ENCODE measurements around the gene C22orf23. TPM values are rescaled to one million over a fixed set of nuclear protein-coding genes. Genes with fewer than 3 reads are reported as not detected.

The C22orf23 gene
- polyA plus RNA-seq, 4 donors: 0.24 TPM; not detected in 2

- no peaks in the 10 kb centered on the region for H3K4me1 ChIP-seq (ENCODE audit: control insufficient read depth in 3 of 3, insufficient read depth in 2 of 3, low read depth in 1 of 3, low read length in 2 of 3)
- WGBS, 3 donors: 77 to 87% (median 81%) methylated on average over 6 of the region's 6 CpGs
These were observed 41.6 kb upstream of the C22orf23 start for GRCh38 chr22:37994982-37995381.

GRCh38 chr22:37994049-37994448 lies 40.6 kb upstream of the C22orf23 start:
- H3K4me1 ChIP-seq (ENCODE audit: control insufficient read depth in 3 of 3, insufficient read depth in 2 of 3, low read depth in 1 of 3, low read length in 2 of 3): no peaks in the 10 kb centered on the region
- WGBS, 3 donors: 73 to 86% (median 80%) methylated on average over 6 of the region's 6 CpGs
- H3K9me3 ChIP-seq (ENCODE audit: control insufficient read depth in 2 of 2, insufficient read depth in 1 of 2, low read depth in 1 of 2, low read length in 1 of 2): no peaks in the 10 kb centered on the region
- H3K27me3 ChIP-seq (ENCODE audit: control insufficient read depth in 3 of 3, insufficient read depth in 3 of 3, low read length in 3 of 3): no peaks in the 10 kb centered on the region
- no peak for DNase-seq
- no peak overlapping the region for H3K27ac ChIP-seq (ENCODE audit: low read depth in 1 of 3, low read length in 2 of 3)
- no peak overlapping the region for H3K4me3 ChIP-seq (ENCODE audit: low read depth in 1 of 3, low read length in 3 of 3)
- no peak for FAIRE-seq
- no peaks in the 10 kb centered on the region for H3K36me3 ChIP-seq (ENCODE audit: control insufficient read depth in 3 of 3, insufficient read depth in 2 of 3, low read depth in 1 of 3, low read length in 3 of 3)

More at GRCh38 chr22:37994982-37995381, 41.6 kb upstream of the C22orf23 start:
- H3K9me3 ChIP-seq (ENCODE audit: control insufficient read depth in 2 of 2, insufficient read depth in 1 of 2, low read depth in 1 of 2, low read length in 1 of 2): no peaks in the 10 kb centered on the region
- H3K36me3 ChIP-seq (ENCODE audit: control insufficient read depth in 3 of 3, insufficient read depth in 2 of 3, low read depth in 1 of 3, low read length in 3 of 3): no peaks in the 10 kb centered on the region
- no peak for DNase-seq
- no peak overlapping the region for H3K27ac ChIP-seq (ENCODE audit: low read depth in 1 of 3, low read length in 2 of 3)
- no peak overlapping the region for H3K4me3 ChIP-seq (ENCODE audit: low read depth in 1 of 3, low read length in 3 of 3)
- no peak for FAIRE-seq
- no peaks in the 10 kb centered on the region for H3K27me3 ChIP-seq (ENCODE audit: control insufficient read depth in 3 of 3, insufficient read depth in 3 of 3, low read length in 3 of 3)

- no peak for FAIRE-seq
These were observed 38.5 kb upstream of the C22orf23 start for GRCh38 chr22:37991731-37992442.

GRCh38 chr22:37990862-37991261 lies 37.5 kb upstream of the C22orf23 start:
- no peaks in the 10 kb centered on the region for H3K27me3 ChIP-seq (ENCODE audit: control insufficient read depth in 3 of 3, insufficient read depth in 3 of 3, low read length in 3 of 3)
- 85 to 91% (median 88%) methylated on average over 7 of the region's 7 CpGs for WGBS, 3 donors
- no peak overlapping the region for H3K4me3 ChIP-seq (ENCODE audit: low read depth in 1 of 3, low read length in 3 of 3)
- FAIRE-seq (no peak), DNase-seq (no peak)
- no peak overlapping the region for H3K27ac ChIP-seq (ENCODE audit: low read depth in 1 of 3, low read length in 2 of 3)
- peaks cover 0 to 14% (median 0%) of the 10 kb centered on the region in 3 donors for H3K36me3 ChIP-seq (ENCODE audit: control insufficient read depth in 3 of 3, insufficient read depth in 2 of 3, low read depth in 1 of 3, low read length in 3 of 3)
- no peaks in the 10 kb centered on the region for H3K9me3 ChIP-seq (ENCODE audit: control insufficient read depth in 2 of 2, insufficient read depth in 1 of 2, low read depth in 1 of 2, low read length in 1 of 2)
- no peaks in the 10 kb centered on the region for H3K4me1 ChIP-seq (ENCODE audit: control insufficient read depth in 3 of 3, insufficient read depth in 2 of 3, low read depth in 1 of 3, low read length in 2 of 3)

More at GRCh38 chr22:37991731-37992442, 38.5 kb upstream of the C22orf23 start:
- Histone ChIP-seq H3K4me1 (ENCODE audit: control insufficient read depth in 3 of 3, insufficient read depth in 2 of 3, low read depth in 1 of 3, low read length in 2 of 3) (no peaks in the 10 kb centered on the region), H3K4me3 (ENCODE audit: low read depth in 1 of 3, low read length in 3 of 3) (no peak overlapping the region), H3K27me3 (ENCODE audit: control insufficient read depth in 3 of 3, insufficient read depth in 3 of 3, low read length in 3 of 3) (no peaks in the 10 kb centered on the region), H3K27ac (ENCODE audit: low read depth in 1 of 3, low read length in 2 of 3) (no peak overlapping the region), H3K36me3 (ENCODE audit: control insufficient read depth in 3 of 3, insufficient read depth in 2 of 3, low read depth in 1 of 3, low read length in 3 of 3) (peaks cover 0 to 8% (median 0%) of the 10 kb centered on the region in 3 donors), H3K9me3 (ENCODE audit: control insufficient read depth in 2 of 2, insufficient read depth in 1 of 2, low read depth in 1 of 2, low read length in 1 of 2) (no peaks in the 10 kb centered on the region)
- no peak for DNase-seq
- 45 to 68% (median 55%) methylated on average over 6 of the region's 6 CpGs for WGBS, 3 donors

GRCh38 chr22:37990301-37990700 lies 36.9 kb upstream of the C22orf23 start:
- Histone ChIP-seq H3K4me1 (ENCODE audit: control insufficient read depth in 3 of 3, insufficient read depth in 2 of 3, low read depth in 1 of 3, low read length in 2 of 3) (no peaks in the 10 kb centered on the region), H3K9me3 (ENCODE audit: control insufficient read depth in 2 of 2, insufficient read depth in 1 of 2, low read depth in 1 of 2, low read length in 1 of 2) (no peaks in the 10 kb centered on the region), H3K27ac (ENCODE audit: low read depth in 1 of 3, low read length in 2 of 3) (no peak overlapping the region), H3K4me3 (ENCODE audit: low read depth in 1 of 3, low read length in 3 of 3) (no peak overlapping the region), H3K36me3 (ENCODE audit: control insufficient read depth in 3 of 3, insufficient read depth in 2 of 3, low read depth in 1 of 3, low read length in 3 of 3) (peaks cover 0 to 16% (median 0%) of the 10 kb centered on the region in 3 donors), H3K27me3 (ENCODE audit: control insufficient read depth in 3 of 3, insufficient read depth in 3 of 3, low read length in 3 of 3) (no peaks in the 10 kb centered on the region)
- WGBS, 3 donors: 60 to 74% (median 72%) methylated on average over 5 of the region's 5 CpGs
- FAIRE-seq (no peak), DNase-seq (no peak)

- 82 to 91% (median 90%) methylated on average over 14 of the region's 14 CpGs for WGBS, 3 donors
- FAIRE-seq: no peak
These were observed 36.0 kb upstream of the C22orf23 start for GRCh38 chr22:37989146-37990045.

GRCh38 chr22:37986371-37986770 lies 33.0 kb upstream of the C22orf23 start:
- WGBS, 3 donors: 83 to 96% (median 85%) methylated on average over 6 to 7 of the region's 7 CpGs
- DNase-seq: no peak
- Histone ChIP-seq H3K27ac (ENCODE audit: low read depth in 1 of 3, low read length in 2 of 3) (no peak overlapping the region), H3K36me3 (ENCODE audit: control insufficient read depth in 3 of 3, insufficient read depth in 2 of 3, low read depth in 1 of 3, low read length in 3 of 3) (peaks cover 0 to 25% (median 0%) of the 10 kb centered on the region in 3 donors), H3K27me3 (ENCODE audit: control insufficient read depth in 3 of 3, insufficient read depth in 3 of 3, low read length in 3 of 3) (peaks cover 0 to 18% (median 0%) of the 10 kb centered on the region in 3 donors), H3K9me3 (ENCODE audit: control insufficient read depth in 2 of 2, insufficient read depth in 1 of 2, low read depth in 1 of 2, low read length in 1 of 2) (no peaks in the 10 kb centered on the region), H3K4me1 (ENCODE audit: control insufficient read depth in 3 of 3, insufficient read depth in 2 of 3, low read depth in 1 of 3, low read length in 2 of 3) (peaks cover 0 to 18% (median 2%) of the 10 kb centered on the region in 3 donors), H3K4me3 (ENCODE audit: low read depth in 1 of 3, low read length in 3 of 3) (no peak overlapping the region)
- no peak for FAIRE-seq

More at GRCh38 chr22:37989146-37990045, 36.0 kb upstream of the C22orf23 start:
- H3K4me3 ChIP-seq (ENCODE audit: low read depth in 1 of 3, low read length in 3 of 3): no peak overlapping the region
- no peaks in the 10 kb centered on the region for H3K9me3 ChIP-seq (ENCODE audit: control insufficient read depth in 2 of 2, insufficient read depth in 1 of 2, low read depth in 1 of 2, low read length in 1 of 2)
- no peaks in the 10 kb centered on the region for H3K27me3 ChIP-seq (ENCODE audit: control insufficient read depth in 3 of 3, insufficient read depth in 3 of 3, low read length in 3 of 3)
- peaks cover 0 to 21% (median 0%) of the 10 kb centered on the region in 3 donors for H3K36me3 ChIP-seq (ENCODE audit: control insufficient read depth in 3 of 3, insufficient read depth in 2 of 3, low read depth in 1 of 3, low read length in 3 of 3)
- DNase-seq: no peak
- H3K4me1 ChIP-seq (ENCODE audit: control insufficient read depth in 3 of 3, insufficient read depth in 2 of 3, low read depth in 1 of 3, low read length in 2 of 3): no peaks in the 10 kb centered on the region
- H3K27ac ChIP-seq (ENCODE audit: low read depth in 1 of 3, low read length in 2 of 3): no peak overlapping the region

GRCh38 chr22:37985751-37986281 lies 32.4 kb upstream of the C22orf23 start:
- peaks cover 0 to 18% (median 0%) of the 10 kb centered on the region in 3 donors for H3K27me3 ChIP-seq (ENCODE audit: control insufficient read depth in 3 of 3, insufficient read depth in 3 of 3, low read length in 3 of 3)
- DNase-seq (no peak), FAIRE-seq (no peak)
- peaks cover 0 to 23% (median 2%) of the 10 kb centered on the region in 3 donors for H3K4me1 ChIP-seq (ENCODE audit: control insufficient read depth in 3 of 3, insufficient read depth in 2 of 3, low read depth in 1 of 3, low read length in 2 of 3)
- no peak overlapping the region for H3K4me3 ChIP-seq (ENCODE audit: low read depth in 1 of 3, low read length in 3 of 3)
- no peak overlapping the region for H3K27ac ChIP-seq (ENCODE audit: low read depth in 1 of 3, low read length in 2 of 3)
- WGBS, 3 donors: 87 to 89% (median 88%) methylated on average over 26 to 27 of the region's 27 CpGs
- no peaks in the 10 kb centered on the region for H3K9me3 ChIP-seq (ENCODE audit: control insufficient read depth in 2 of 2, insufficient read depth in 1 of 2, low read depth in 1 of 2, low read length in 1 of 2)
- H3K36me3 ChIP-seq (ENCODE audit: control insufficient read depth in 3 of 3, insufficient read depth in 2 of 3, low read depth in 1 of 3, low read length in 3 of 3): peaks cover 0 to 30% (median 0%) of the 10 kb centered on the region in 3 donors
